GM23338 (cell line): ENCODE data around the gene PPP4R2. TPM values are rescaled to one million over a fixed set of nuclear protein-coding genes. Genes with fewer than 3 reads are reported as not detected.

Experiments
- ATAC-seq: fragments of 200-7000 bp; cut with Tn5 transposase; 3 replicates; pipeline ENCODE4 v1.9.1; 2020
- DNase-seq: peaks from one replicate; pipeline ENCODE4 v3.0.0-alpha.2; 2015; ENCODE audit warnings: low spot score
- H2AFZ ChIP-seq: fragments of 200-600 bp; sonication (generic); 2 replicates; pipeline ENCODE4 v1.8.0; 2016; ENCODE audit warnings: antibody characterized with exemption, mild to moderate bottlenecking, moderate library complexity
- H3F3A ChIP-seq: fragments of 200-600 bp; sonication (generic); replicated peaks from 2 replicates; pipeline ENCODE4 v1.8.0; 2017; ENCODE audit warnings: antibody characterized with exemption, mixed run types, low read depth
- H3K27ac ChIP-seq: fragments of 200-600 bp; sonication (generic); 2 replicates; pipeline ENCODE4 v1.6.1; 2016; ENCODE audit warnings: low read depth
- H3K27me3 ChIP-seq: fragments of 200-600 bp; sonication (generic); 2 replicates; pipeline ENCODE4 v1.8.0; 2016; ENCODE audit warnings: mild to moderate bottlenecking, mixed run types, moderate library complexity; ENCODE audit not compliant: insufficient read depth
- H3K36me3 ChIP-seq: fragments of 200-600 bp; sonication (generic); 2 replicates; pipeline ENCODE4 v1.8.0; 2016; ENCODE audit warnings: mild to moderate bottlenecking; ENCODE audit not compliant: insufficient read depth
- H3K4me1 ChIP-seq: fragments of 200-600 bp; sonication (generic); 2 replicates; pipeline ENCODE4 v1.8.0; 2016; ENCODE audit warnings: mild to moderate bottlenecking, moderate library complexity; ENCODE audit not compliant: insufficient read depth
- H3K4me2 ChIP-seq: fragments of 200-600 bp; sonication (generic); 2 replicates; pipeline ENCODE4 v1.7.1; 2017; ENCODE audit warnings: mixed run types
- H3K4me3 ChIP-seq: fragments of 200-600 bp; sonication (generic); 2 replicates; pipeline ENCODE4 v1.6.1; 2016; ENCODE audit warnings: mixed run types
- H3K79me2 ChIP-seq: fragments of 200-600 bp; sonication (generic); replicated peaks from 2 replicates; pipeline ENCODE4 v1.8.0; 2017; ENCODE audit warnings: mild to moderate bottlenecking; ENCODE audit not compliant: insufficient read depth
- H3K9me2 ChIP-seq: fragments of 200-600 bp; sonication (generic); 2 replicates; pipeline ENCODE4 v1.8.0; 2017; ENCODE audit not compliant: insufficient read depth
- H4K20me1 ChIP-seq: fragments of 200-600 bp; sonication (generic); replicated peaks from 2 replicates; pipeline ENCODE4 v1.8.0; 2017; ENCODE audit warnings: mild to moderate bottlenecking; ENCODE audit not compliant: insufficient read depth
- H3K27ac Mint-ChIP-seq: 2 replicates; pipeline ENCODE4 v1.8.0; 2020; ENCODE audit warnings: inconsistent platforms, mild to moderate bottlenecking, moderate library complexity, mixed read lengths
- H3K27me3 Mint-ChIP-seq: 3 replicates; pipeline ENCODE4 v1.8.0; 2022; ENCODE audit warnings: low read depth, mild to moderate bottlenecking, moderate library complexity, mixed read lengths, inconsistent platforms; ENCODE audit not compliant: insufficient read depth, poor library complexity
- H3K36me3 Mint-ChIP-seq: 3 replicates; pipeline ENCODE4 v1.8.0; 2021; ENCODE audit warnings: low read depth, mild to moderate bottlenecking, inconsistent platforms, moderate library complexity, mixed read lengths
- H3K4me1 Mint-ChIP-seq: 3 replicates; pipeline ENCODE4 v1.8.0; 2020; ENCODE audit warnings: mild to moderate bottlenecking, inconsistent platforms, mixed read lengths
- H3K4me3 Mint-ChIP-seq: 3 replicates; pipeline ENCODE4 v1.8.0; 2021; ENCODE audit warnings: moderate library complexity, mild to moderate bottlenecking, inconsistent platforms, mixed read lengths
- H3K9me3 Mint-ChIP-seq: 3 replicates; pipeline ENCODE4 v1.8.0; 2020; ENCODE audit warnings: moderate library complexity, mild to moderate bottlenecking, inconsistent platforms, mixed read lengths
- CREB1 ChIP-seq: fragments of 250-450 bp; sonication (Bioruptor Pico); IDR thresholded peaks from 2 replicates; pipeline ENCODE4 v1.5.0; 2020; ENCODE audit warnings: low read depth, mild to moderate bottlenecking, moderate library complexity
- EZH2 ChIP-seq: fragments of 200-600 bp; sonication (generic); IDR thresholded peaks from one replicate; pipeline ENCODE4 v1.8.0; 2017; ENCODE audit warnings: antibody characterized with exemption, mild to moderate bottlenecking, low read depth; ENCODE audit not compliant: unreplicated experiment
- EZH2phosphoT487 ChIP-seq: fragments of 200-600 bp; sonication (generic); IDR thresholded peaks from one replicate; pipeline ENCODE4 v1.8.1; 2018; ENCODE audit warnings: antibody characterized with exemption; ENCODE audit not compliant: unreplicated experiment
- JUNB ChIP-seq: IDR thresholded peaks from one replicate; pipeline ENCODE4 v1.6.1; 2016; ENCODE audit warnings: antibody characterized with exemption; ENCODE audit not compliant: unreplicated experiment
- NANOG ChIP-seq: IDR thresholded peaks from 2 replicates; pipeline ENCODE4 v1.6.1; 2016; ENCODE audit warnings: antibody characterized with exemption, borderline replicate concordance
- STAT1 ChIP-seq: IDR thresholded peaks from one replicate; pipeline ENCODE4 v1.6.1; 2016; ENCODE audit warnings: antibody characterized with exemption; ENCODE audit not compliant: unreplicated experiment
- ZNF331 ChIP-seq: fragments of 250-450 bp; sonication (Bioruptor Pico); IDR thresholded peaks from 2 replicates; pipeline ENCODE4 v1.5.0; 2020; ENCODE audit warnings: low read depth, mild to moderate bottlenecking, moderate library complexity
- ZNF462 ChIP-seq: fragments of 250-450 bp; sonication (Bioruptor Pico); IDR thresholded peaks from 2 replicates; pipeline ENCODE4 v1.5.0; 2020; ENCODE audit warnings: mild to moderate bottlenecking, moderate library complexity
- polyA plus RNA-seq: library from polyadenylated mRNA; unstranded; fragments of >200 nt; fragmentation: Nextera tagmentation; extraction: Ambion mirVana; gene quantifications from 2 replicates; pipeline ENCODE4 v1.2.1, GENCODE V29; 2016
- total RNA-seq: library from RNA; depleted of rRNA; stranded (reverse); fragments of >200 nt; shearing (Covaris generic); gene quantifications from 2 replicates; pipeline ENCODE4 v1.2.3, GENCODE V29; 2014
- TF ChIP-seq, protein P1 (sequence below), 2 experiments: fragments of 200-600 bp in 1 of 2; sonication (generic) in 1 of 2; conservative IDR thresholded peaks; 2 replicates each; pipeline versions ENCODE4 v1.5.1 to v1.6.1; 2016 to 2017; ENCODE audit warnings: antibody characterized with exemption in 2 of 2, low read depth in 2 of 2, mild to moderate bottlenecking in 2 of 2, moderate library complexity in 1 of 2
- TF ChIP-seq, protein P2 (sequence below): IDR thresholded peaks from 2 replicates; pipeline ENCODE4 v1.6.1; 2016; ENCODE audit warnings: antibody characterized with exemption

The PPP4R2 gene
- total and polyA plus RNA-seq, 2 experiments from 2014 or later: 62.7 to 117 TPM

DNA sequence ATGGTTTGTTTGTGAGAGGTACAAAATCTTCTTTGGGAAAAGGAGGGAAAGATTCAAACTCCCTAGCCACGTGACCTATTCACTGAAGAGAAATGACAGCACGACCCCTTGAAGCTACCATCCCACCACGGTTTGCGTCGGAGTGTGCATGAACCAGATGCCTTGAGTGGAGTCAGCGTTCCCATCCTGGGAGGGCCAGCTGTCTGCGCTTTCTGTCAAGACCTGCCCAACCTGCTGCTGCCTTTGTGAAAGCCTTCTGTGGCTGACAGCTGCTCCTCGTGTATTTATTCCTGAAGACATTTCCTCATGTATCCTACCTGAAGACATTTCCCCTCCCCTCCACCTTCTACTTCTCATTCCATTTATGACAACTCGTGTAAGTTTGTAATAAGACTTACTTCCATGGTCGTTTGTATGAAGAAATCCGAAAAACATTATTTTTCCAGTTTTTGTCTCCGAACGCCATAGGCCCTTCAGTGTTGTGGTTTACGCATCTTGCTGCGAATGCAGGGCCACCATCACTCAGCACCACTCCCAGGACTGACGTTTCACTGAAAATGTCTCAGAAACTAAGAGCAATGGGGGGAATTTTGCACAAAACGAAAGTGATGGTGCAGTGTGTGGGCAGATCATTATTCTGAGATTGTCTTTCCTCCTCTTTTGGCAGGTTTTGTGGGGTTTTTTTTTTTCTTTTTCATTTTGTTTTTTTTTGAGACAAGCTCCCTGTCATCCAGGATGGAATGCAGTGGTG is 83.8 kb downstream of the PPP4R2 start:
- no peaks in the 10 kb centered on the region for H3F3A ChIP-seq
- no peaks in the 10 kb centered on the region for H3K79me2 ChIP-seq
- H3K4me3 ChIP-seq: no peak overlapping the region
- no peak overlapping the region for H3K4me3 Mint-ChIP-seq
- TF ChIP-seq EZH2: no peak
- no peak for TF ChIP-seq EZH2phosphoT487
- TF ChIP-seq CREB1 (CRISPR knock-in tag): no peak
- TF ChIP-seq, protein P1, sequence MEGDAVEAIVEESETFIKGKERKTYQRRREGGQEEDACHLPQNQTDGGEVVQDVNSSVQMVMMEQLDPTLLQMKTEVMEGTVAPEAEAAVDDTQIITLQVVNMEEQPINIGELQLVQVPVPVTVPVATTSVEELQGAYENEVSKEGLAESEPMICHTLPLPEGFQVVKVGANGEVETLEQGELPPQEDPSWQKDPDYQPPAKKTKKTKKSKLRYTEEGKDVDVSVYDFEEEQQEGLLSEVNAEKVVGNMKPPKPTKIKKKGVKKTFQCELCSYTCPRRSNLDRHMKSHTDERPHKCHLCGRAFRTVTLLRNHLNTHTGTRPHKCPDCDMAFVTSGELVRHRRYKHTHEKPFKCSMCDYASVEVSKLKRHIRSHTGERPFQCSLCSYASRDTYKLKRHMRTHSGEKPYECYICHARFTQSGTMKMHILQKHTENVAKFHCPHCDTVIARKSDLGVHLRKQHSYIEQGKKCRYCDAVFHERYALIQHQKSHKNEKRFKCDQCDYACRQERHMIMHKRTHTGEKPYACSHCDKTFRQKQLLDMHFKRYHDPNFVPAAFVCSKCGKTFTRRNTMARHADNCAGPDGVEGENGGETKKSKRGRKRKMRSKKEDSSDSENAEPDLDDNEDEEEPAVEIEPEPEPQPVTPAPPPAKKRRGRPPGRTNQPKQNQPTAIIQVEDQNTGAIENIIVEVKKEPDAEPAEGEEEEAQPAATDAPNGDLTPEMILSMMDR (conservative IDR thresholded peaks at IDR 0.05; ENCODE audit: low read depth in 2 of 2): no peak
- no peak for TF ChIP-seq ZNF331
- H3K27me3 ChIP-seq: no peaks in the 10 kb centered on the region
- no peak for DNase-seq
- no peaks in the 10 kb centered on the region for H3K36me3 Mint-ChIP-seq
- no peak overlapping the region for H2AFZ ChIP-seq
- H3K9me3 Mint-ChIP-seq: no peaks in the 10 kb centered on the region
- no peaks in the 10 kb centered on the region for H3K4me1 ChIP-seq
- H4K20me1 ChIP-seq: no peaks in the 10 kb centered on the region
- H3K36me3 ChIP-seq: no peaks in the 10 kb centered on the region
- no peaks in the 10 kb centered on the region for H3K4me1 Mint-ChIP-seq
- H3K9me2 ChIP-seq: no peaks in the 10 kb centered on the region
- H3K27ac Mint-ChIP-seq: no peak overlapping the region
- ATAC-seq: no peak
- no peak overlapping the region for H3K4me2 ChIP-seq
- no peak overlapping the region for H3K27ac ChIP-seq
- peaks cover 5% of the 10 kb centered on the region for H3K27me3 Mint-ChIP-seq

- Histone ChIP-seq H3K9me2 (no peaks in the 10 kb centered on the region), H3K4me1 (no peaks in the 10 kb centered on the region), H3K79me2 (no peaks in the 10 kb centered on the region), H3K36me3 (no peaks in the 10 kb centered on the region), H2AFZ (no peak overlapping the region), H4K20me1 (no peaks in the 10 kb centered on the region), H3K27ac (no peak overlapping the region), H3F3A (no peaks in the 10 kb centered on the region), H3K27me3 (no peaks in the 10 kb centered on the region), H3K4me2 (no peak overlapping the region), H3K4me3 (no peak overlapping the region)
- no peaks in the 10 kb centered on the region for H3K9me3 Mint-ChIP-seq
- H3K27ac Mint-ChIP-seq: no peak overlapping the region
- no peak overlapping the region for H3K4me3 Mint-ChIP-seq
- peaks cover 5% of the 10 kb centered on the region for H3K27me3 Mint-ChIP-seq
- no peaks in the 10 kb centered on the region for H3K4me1 Mint-ChIP-seq
- ATAC-seq (no peak), DNase-seq (no peak)
- H3K36me3 Mint-ChIP-seq: no peaks in the 10 kb centered on the region
- TF ChIP-seq, protein P2, sequence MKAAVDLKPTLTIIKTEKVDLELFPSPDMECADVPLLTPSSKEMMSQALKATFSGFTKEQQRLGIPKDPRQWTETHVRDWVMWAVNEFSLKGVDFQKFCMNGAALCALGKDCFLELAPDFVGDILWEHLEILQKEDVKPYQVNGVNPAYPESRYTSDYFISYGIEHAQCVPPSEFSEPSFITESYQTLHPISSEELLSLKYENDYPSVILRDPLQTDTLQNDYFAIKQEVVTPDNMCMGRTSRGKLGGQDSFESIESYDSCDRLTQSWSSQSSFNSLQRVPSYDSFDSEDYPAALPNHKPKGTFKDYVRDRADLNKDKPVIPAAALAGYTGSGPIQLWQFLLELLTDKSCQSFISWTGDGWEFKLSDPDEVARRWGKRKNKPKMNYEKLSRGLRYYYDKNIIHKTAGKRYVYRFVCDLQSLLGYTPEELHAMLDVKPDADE: no peak
- TF ChIP-seq ZNF331 (no peak), ZNF462 (CRISPR knock-in tag) (no peak), EZH2 (no peak), NANOG (no peak), JUNB (no peak), STAT1 (no peak), EZH2phosphoT487 (no peak)
Observed at GRCh38 chr3:73081140-73081539, 84.5 kb downstream of the PPP4R2 start.
